HEK293 (cell line): ENCODE data around the gene GPR18.

Experiments
- CTCF ChIA-PET: fragments of 350-600 bp; formaldehyde crosslinking; extraction: SDS; loops from one replicate; lab custom pipeline; 2021; ENCODE audit warnings: antibody characterized with exemption; lab: Yijun Ruan, JAX
- POLR2A ChIA-PET: fragments of 300-600 bp; formaldehyde crosslinking; extraction: SDS; loops from one replicate; lab custom pipeline; 2020; ENCODE audit warnings: antibody characterized with exemption, inconsistent platforms; lab: Yijun Ruan, JAX
- H3K27ac ChIP-seq: fragments of 200-500 bp; sonication (Bioruptor generic); 2 replicates; pipeline ENCODE4 v1.5.1; 2014; ENCODE audit warnings: low read depth, low read length, control low read depth, inconsistent platforms; ENCODE audit errors: extremely low read depth
- H3K36me3 ChIP-seq, 2 experiments: fragments of 200-500 bp in 1 of 2; sonication (Bioruptor generic) in 1 of 2; 1 replicate in 1 of 2; 2 replicates in 1 of 2; pipeline ENCODE4 v1.5.1; 2014 to 2017; ENCODE audit warnings: inconsistent platforms in 2 of 2, low read length in 2 of 2; ENCODE audit not compliant: control insufficient read depth in 2 of 2, insufficient read depth in 1 of 2
- H3K4me1 ChIP-seq: fragments of 200-500 bp; sonication (Bioruptor generic); 2 replicates; pipeline ENCODE4 v1.5.1; 2014; ENCODE audit warnings: mild to moderate bottlenecking, low read length, inconsistent platforms; ENCODE audit not compliant: control insufficient read depth, insufficient read depth
- H3K4me3 ChIP-seq: 2 replicates; pipeline ENCODE4 v1.5.1; 2011; ENCODE audit warnings: low read depth, mild to moderate bottlenecking, control low read depth, low read length, moderate library complexity
- H3K9me3 ChIP-seq: fragments of 200-500 bp; sonication (Bioruptor generic); 2 replicates; pipeline ENCODE4 v1.5.1; 2014; ENCODE audit warnings: low read depth, low read length, inconsistent platforms; ENCODE audit not compliant: control insufficient read depth, insufficient read depth
- PATZ1 ChIP-seq: fragments of 450-650 bp; formaldehyde crosslinking; IDR thresholded peaks from 2 replicates; pipeline ENCODE4 v1.5.1; 2016; ENCODE audit warnings: missing biosample characterization, missing genetic modification characterization
- ZBTB11 ChIP-seq: fragments of 450-650 bp; formaldehyde crosslinking; conservative IDR thresholded peaks from 2 replicates; pipeline ENCODE4 v1.5.1; 2016; ENCODE audit warnings: low read depth, missing biosample characterization, missing genetic modification characterization
- ZEB2 ChIP-seq: fragments of 450-650 bp; formaldehyde crosslinking; IDR thresholded peaks from 2 replicates; pipeline ENCODE4 v1.5.1; 2016; ENCODE audit warnings: missing biosample characterization, missing genetic modification characterization
- ZNF214 ChIP-seq: fragments of 450-650 bp; formaldehyde crosslinking; IDR thresholded peaks from 2 replicates; pipeline ENCODE4 v1.5.1; 2017; ENCODE audit warnings: missing biosample characterization, mild to moderate bottlenecking, missing genetic modification characterization, borderline replicate concordance
- ZNF514 ChIP-seq: fragments of 450-650 bp; formaldehyde crosslinking; IDR thresholded peaks from 2 replicates; pipeline ENCODE4 v1.5.1; 2016; ENCODE audit warnings: missing biosample characterization, missing genetic modification characterization
- ZNF548 ChIP-seq: fragments of 450-650 bp; formaldehyde crosslinking; IDR thresholded peaks from 2 replicates; pipeline ENCODE4 v1.5.1; 2016; ENCODE audit warnings: missing biosample characterization, missing genetic modification characterization
- ZNF571 ChIP-seq: fragments of 450-650 bp; formaldehyde crosslinking; IDR thresholded peaks from 2 replicates; pipeline ENCODE4 v1.5.0; 2017; ENCODE audit warnings: missing biosample characterization, missing genetic modification characterization
- ZNF768 ChIP-seq: fragments of 450-650 bp; formaldehyde crosslinking; IDR thresholded peaks from 2 replicates; pipeline ENCODE4 v1.5.1; 2018; ENCODE audit warnings: missing biosample characterization, mild to moderate bottlenecking, missing genetic modification characterization
- TF ChIP-seq, protein P1 (sequence below): fragments of 450-650 bp; formaldehyde crosslinking; IDR thresholded peaks from 2 replicates; pipeline ENCODE4 v1.5.1; 2016; ENCODE audit warnings: missing biosample characterization, missing genetic modification characterization

GPR18 gene

GRCh38 chr13:99226513-99226912 is 31.7 kb downstream of the GPR18 start (continued):
- TF ChIP-seq, protein P1, sequence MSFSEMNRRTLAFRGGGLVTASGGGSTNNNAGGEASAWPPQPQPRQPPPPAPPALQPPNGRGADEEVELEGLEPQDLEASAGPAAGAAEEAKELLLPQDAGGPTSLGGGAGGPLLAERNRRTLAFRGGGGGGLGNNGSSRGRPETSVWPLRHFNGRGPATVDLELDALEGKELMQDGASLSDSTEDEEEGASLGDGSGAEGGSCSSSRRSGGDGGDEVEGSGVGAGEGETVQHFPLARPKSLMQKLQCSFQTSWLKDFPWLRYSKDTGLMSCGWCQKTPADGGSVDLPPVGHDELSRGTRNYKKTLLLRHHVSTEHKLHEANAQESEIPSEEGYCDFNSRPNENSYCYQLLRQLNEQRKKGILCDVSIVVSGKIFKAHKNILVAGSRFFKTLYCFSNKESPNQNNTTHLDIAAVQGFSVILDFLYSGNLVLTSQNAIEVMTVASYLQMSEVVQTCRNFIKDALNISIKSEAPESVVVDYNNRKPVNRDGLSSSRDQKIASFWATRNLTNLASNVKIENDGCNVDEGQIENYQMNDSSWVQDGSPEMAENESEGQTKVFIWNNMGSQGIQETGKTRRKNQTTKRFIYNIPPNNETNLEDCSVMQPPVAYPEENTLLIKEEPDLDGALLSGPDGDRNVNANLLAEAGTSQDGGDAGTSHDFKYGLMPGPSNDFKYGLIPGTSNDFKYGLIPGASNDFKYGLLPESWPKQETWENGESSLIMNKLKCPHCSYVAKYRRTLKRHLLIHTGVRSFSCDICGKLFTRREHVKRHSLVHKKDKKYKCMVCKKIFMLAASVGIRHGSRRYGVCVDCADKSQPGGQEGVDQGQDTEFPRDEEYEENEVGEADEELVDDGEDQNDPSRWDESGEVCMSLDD, result no peak
- TF ChIP-seq ZNF514 (tag by site-specific recombination) (no peak), ZNF214 (tag by site-specific recombination) (no peak)

DNA sequence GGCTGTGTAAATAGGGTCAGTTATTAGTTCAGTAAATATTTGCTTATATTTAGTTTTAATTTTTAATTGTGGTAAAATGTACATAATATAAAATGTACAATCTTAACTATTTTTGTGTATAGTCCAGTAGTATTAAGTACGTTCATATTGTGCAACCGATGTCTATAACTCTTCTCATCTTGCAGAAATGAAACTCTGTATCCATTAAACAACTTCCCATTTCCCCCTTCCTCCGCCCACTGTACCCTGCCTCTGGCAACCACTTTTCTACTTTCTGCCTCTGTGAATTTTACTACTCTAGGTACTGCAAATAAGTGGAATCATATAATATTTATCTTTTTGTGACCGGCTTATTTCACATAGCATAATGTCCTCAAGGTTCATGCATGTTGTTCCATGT is 33.1 kb downstream of the GPR18 start:
- no peak overlapping the region for H3K4me3 ChIP-seq
- H3K36me3 ChIP-seq, result peaks cover 0 to 9% of the 10 kb centered on the region in 2 experiments; a peak in 1 of 3 replicates
- H3K4me1 ChIP-seq, result peaks cover 6% of the 10 kb centered on the region
- no peak overlapping the region for H3K27ac ChIP-seq
- ChIA-PET POLR2A (no interaction called here), CTCF (interaction anchor here (0.6 kb wide), 1 partner anchor 20 kb away, joined by 4 read pairs; no protein-coding TSS in a partner anchor)
- TF ChIP-seq, protein P1, result no peak
- no peaks in the 10 kb centered on the region for H3K9me3 ChIP-seq

GRCh38 chr13:99224021-99224420 is 34.2 kb downstream of the GPR18 start:
- CTCF ChIA-PET, result no interaction called here
- Histone ChIP-seq H3K4me1 (peaks cover 6% of the 10 kb centered on the region), H3K27ac (no peak overlapping the region), H3K36me3 (peaks cover 0 to 9% of the 10 kb centered on the region in 2 experiments; a peak in 1 of 3 replicates)
- no peak for TF ChIP-seq ZEB2 (tag by site-specific recombination)
- TF ChIP-seq ZNF768, result no peak
- TF ChIP-seq, all 188 proteins: peak for 0
- Histone ChIP-seq H3K9me3 (no peaks in the 10 kb centered on the region), H3K4me3 (no peak overlapping the region)
- POLR2A ChIA-PET, result interaction anchor here (0.6 kb wide), 1 partner anchor 69 kb away, joined by 3 read pairs; no protein-coding TSS in a partner anchor

DNA sequence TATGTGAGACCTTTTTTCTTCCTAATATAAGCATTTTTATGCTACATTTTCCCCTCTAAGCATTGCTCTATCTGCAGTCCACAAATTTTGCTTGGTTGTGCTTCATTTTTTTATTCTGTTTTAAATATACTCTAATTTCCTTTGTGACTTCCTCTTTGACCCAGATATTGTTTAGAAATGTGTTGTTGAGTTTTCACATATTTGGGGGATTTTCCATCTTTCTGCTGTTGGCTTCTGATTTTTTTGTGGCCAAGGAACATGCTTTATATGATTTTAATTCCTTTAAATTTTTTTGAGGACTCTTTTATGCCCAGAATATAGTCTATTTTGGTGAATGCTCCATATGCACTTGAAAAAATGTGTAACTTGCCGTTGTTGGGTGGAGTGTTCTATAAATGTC is 34.6 kb downstream of the GPR18 start:
- no peak overlapping the region for H3K27ac ChIP-seq
- peaks cover 2% of the 10 kb centered on the region for H3K4me1 ChIP-seq
- CTCF ChIA-PET, result no interaction called here
- peaks cover 0 to 9% of the 10 kb centered on the region in 2 experiments; a peak in 1 of 3 replicates for H3K36me3 ChIP-seq
- H3K4me3 ChIP-seq, result no peak overlapping the region
- no peaks in the 10 kb centered on the region for H3K9me3 ChIP-seq
- TF ChIP-seq ZNF548, result no peak
- TF ChIP-seq PATZ1 (tag by site-specific recombination), result no peak
- TF ChIP-seq ZBTB11, result no peak
- no peak for TF ChIP-seq ZNF571
- POLR2A ChIA-PET, result no interaction called here
